Adrenal gland (tissue), 5 donors: Measurements from ENCODE around the gene ALOX5.

Experiments
- POLR2A ChIP-seq, 2 donors: fragments of 450-650 bp; IDR thresholded peaks; one replicate each; pipeline ENCODE4 v1.6.1; 2017; ENCODE audit warnings: antibody characterized with exemption in 2 of 2, mild to moderate bottlenecking in 2 of 2, moderate library complexity in 1 of 2
- TF ChIP-seq, protein P1 (sequence below), 6 experiments: fragments of 450-650 bp in 4 of 6; fragments of 200-600 bp in 2 of 6; sonication (generic) in 1 of 6; IDR thresholded peaks; 1 replicate in 5 of 6; 2 replicates in 1 of 6; pipeline versions ENCODE4 v1.5.1 to v1.8.0; 2016 to 2021; ENCODE audit warnings: antibody characterized with exemption in 6 of 6, mild to moderate bottlenecking in 2 of 6, moderate library complexity in 1 of 6
- donor health status: DM: no; HTN: no; CAD: no.

DNA sequence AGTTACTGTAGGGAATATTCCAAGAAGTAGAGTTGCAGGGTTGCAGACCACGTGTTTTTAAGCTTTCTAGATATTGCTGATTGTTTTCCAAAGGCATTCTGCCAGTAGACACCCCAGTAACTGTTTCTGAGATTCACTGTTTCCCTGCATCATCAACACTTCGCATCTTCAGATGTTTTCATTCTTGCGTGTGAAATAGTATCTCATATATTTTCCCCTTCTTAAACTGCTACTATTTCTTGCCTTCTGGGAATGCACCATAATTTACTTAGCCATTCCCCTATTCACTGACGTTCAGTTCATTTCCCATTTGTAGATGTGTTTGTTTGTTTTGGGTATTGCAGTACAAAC is 30.7 kb downstream of the ALOX5 start:
- TF ChIP-seq, protein P1, sequence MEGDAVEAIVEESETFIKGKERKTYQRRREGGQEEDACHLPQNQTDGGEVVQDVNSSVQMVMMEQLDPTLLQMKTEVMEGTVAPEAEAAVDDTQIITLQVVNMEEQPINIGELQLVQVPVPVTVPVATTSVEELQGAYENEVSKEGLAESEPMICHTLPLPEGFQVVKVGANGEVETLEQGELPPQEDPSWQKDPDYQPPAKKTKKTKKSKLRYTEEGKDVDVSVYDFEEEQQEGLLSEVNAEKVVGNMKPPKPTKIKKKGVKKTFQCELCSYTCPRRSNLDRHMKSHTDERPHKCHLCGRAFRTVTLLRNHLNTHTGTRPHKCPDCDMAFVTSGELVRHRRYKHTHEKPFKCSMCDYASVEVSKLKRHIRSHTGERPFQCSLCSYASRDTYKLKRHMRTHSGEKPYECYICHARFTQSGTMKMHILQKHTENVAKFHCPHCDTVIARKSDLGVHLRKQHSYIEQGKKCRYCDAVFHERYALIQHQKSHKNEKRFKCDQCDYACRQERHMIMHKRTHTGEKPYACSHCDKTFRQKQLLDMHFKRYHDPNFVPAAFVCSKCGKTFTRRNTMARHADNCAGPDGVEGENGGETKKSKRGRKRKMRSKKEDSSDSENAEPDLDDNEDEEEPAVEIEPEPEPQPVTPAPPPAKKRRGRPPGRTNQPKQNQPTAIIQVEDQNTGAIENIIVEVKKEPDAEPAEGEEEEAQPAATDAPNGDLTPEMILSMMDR (IDR thresholded peaks at IDR 0.05), result no peak
- no peak for TF ChIP-seq POLR2A (IDR thresholded peaks at IDR 0.05)
